ENCODE measurements around the gene RFX2. TPM values are rescaled to one million over a fixed set of nuclear protein-coding genes. Genes with fewer than 3 reads are reported as not detected.

The RFX2 gene
- total RNA-seq, 1 experiment from 2014 or later, result 13.4 TPM

DNA sequence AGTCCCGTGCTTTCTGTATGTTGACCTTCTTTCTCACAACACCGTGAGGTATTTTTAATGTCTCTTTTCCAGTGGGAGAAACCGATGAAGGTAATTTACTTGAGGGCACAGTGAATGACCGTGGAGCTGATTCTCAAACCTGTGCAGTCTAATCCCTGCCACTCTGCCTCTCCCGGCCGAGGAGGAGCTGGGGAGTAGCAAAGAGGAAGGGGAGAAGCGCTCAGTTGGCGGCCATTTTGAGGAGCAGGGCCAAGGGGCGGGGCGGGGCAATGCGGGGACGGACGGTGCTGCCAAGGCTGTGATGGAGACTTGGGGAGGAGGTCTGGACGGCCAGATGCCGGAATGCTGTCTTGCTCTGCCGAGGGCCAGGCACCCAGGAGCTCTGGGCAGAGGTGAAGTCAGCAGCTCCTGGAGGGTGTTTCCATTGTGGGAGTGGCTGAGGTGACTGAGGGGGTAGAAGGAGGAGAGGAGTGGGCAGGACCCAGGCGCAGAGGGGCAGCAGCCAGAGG is 120.0 kb downstream of the RFX2 start:
- DNase-seq (ENCODE audit: low read depth), result no peak

DNA sequence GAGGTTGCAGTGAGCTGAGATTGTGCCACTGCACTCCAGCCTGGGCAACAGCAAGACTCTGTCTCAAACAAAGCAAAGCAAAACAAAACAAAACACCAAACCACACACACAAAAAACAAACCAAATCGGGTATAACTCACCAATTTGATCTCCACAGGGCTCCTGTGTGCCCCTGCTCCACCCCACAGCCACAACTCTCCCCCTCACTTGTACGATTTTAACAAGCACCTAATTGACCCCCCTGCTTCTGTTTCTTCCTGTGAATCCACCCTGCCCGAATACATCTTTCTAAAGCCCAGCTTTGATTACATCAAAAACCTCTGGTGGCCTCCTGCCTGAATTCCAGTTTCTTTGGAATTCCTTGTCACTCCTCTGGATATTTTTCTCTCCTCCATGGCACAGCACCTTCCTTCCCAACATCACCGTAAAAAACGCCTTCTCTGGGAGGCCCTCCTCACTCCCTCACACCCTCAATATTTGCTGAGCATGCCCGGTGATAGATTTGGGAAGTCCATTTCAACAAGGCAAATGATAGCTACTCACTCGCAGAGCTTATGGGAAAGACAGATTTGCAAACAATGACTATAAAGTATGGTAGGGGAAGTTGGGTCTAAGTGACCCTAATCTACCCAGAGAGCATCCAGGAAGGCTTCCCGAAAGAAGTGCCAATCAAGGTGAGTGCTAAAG is 120.8 kb downstream of the RFX2 start:
- no peak for DNase-seq (ENCODE audit: low read depth)

DNA sequence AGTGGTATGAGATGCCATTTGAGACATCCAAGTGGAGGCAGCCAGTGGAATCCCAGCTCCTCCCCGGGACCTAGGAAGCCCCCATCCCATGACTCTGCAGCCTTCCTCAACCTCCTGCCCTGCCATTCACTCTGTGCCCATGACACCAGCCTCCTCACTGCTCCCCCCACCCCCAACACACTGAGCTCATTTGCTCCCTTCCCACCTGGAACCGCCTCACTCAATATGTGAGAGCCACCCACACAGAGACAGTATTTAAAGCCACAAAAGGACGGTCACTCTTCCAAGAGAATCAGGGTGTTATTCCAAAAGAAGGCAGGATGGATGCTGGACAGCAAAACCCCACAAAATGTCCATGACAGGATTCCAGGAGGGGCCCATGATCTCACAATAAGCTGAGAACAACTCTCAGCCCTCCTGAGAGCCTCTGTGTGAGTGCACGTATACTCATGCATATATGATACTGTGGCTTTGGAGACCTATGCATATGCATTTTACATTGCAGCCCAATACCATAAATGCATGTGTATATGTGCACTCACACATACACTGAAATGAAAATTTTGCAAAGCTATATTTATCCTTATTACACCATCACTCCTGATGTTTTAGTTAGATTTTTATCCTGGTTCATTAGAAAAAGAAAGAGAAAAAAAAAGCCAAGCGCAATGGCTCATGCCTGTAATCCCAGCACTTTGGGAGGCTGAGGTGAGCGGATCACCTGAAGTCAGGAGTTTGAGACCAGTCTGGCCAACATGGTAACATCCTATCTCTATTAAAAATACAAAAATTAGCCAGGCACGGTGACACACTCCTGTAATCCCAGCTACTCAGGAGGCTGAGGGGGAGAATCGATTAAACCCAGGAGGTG is 121.5 kb downstream of the RFX2 start:
- DNase-seq (ENCODE audit: low read depth), result no peak

GRCh38 chr19:5987077-5987818 is 123.1 kb downstream of the RFX2 start:
- peak; percentile 81 for DNase-seq (ENCODE audit: low read depth)

DNA sequence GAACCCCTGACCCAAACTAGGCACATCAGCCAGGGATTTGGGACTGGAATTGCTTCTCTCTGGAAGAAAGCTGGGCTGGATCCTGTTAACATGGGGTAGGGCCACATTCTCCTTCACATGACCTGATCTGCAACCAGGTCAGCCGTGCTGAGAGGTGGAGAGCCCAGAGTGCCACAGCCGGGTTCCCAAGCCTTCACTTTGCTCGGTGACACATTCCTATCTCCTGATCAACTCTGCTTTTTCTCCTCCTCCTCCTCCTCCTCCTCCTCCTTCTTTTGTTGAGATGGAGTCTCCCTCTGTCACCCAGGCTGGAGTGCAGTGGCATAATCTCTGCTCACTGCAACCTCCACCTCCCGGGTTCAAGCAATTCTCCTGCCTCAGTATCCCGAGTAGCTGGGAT is 124.5 kb downstream of the RFX2 start:
- DNase-seq (ENCODE audit: low read depth), result peak; percentile 28

DNA sequence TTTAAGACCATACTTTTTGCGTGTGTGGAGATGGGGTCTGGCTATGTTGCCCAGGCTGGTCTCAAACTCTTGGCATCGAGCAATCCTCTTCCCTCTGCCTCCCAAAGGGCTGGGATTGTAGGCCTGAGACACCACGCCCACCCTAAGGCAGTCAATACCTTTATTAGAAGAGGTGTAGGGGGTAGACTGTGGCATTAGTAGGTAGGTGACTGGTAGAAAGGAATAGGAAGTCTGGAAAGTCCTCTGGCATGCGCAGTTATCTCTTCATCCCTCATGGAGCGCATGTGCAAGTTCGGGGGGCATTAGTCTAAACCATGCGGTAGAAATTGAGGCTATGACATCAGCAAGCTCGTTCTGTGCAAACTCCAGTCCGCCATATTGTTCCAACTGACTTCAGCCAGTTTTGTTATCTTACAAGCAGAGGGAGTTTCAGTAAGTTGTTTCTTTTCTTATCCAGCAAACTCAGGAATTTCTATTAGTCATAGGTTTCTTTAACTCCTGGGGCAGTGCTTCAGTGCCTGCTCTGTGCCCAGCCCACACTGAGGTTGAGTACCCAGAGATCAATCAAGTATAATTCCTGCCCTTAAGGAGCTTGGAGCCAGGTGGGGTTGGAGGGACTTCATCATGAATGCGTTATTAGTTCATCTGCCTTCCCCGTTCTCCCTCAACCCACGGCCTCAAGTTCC is 125.1 kb downstream of the RFX2 start:
- DNase-seq (ENCODE audit: low read depth), result peak; percentile 86

DNA sequence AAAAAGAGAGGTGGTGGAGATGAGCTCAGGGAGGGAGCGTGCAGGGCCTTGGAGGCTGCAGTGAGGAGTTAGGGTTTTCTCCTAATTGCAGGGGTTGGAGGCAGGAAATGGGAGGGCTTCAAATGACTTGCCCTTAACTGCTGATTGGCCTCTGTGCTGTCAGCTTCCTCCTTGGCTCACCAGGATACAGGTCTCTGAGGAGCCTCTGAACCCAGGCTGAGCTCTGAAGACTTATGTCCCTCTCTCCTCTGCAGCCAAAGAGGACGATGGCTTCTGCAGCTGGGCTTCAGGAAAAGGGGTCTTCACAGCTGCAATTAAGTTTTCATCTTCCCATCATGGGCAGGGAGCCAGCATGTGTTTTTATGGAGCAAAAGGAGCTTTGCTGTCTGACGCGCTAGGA is 125.7 kb downstream of the RFX2 start:
- DNase-seq (ENCODE audit: low read depth), result peak; percentile 25

DNA sequence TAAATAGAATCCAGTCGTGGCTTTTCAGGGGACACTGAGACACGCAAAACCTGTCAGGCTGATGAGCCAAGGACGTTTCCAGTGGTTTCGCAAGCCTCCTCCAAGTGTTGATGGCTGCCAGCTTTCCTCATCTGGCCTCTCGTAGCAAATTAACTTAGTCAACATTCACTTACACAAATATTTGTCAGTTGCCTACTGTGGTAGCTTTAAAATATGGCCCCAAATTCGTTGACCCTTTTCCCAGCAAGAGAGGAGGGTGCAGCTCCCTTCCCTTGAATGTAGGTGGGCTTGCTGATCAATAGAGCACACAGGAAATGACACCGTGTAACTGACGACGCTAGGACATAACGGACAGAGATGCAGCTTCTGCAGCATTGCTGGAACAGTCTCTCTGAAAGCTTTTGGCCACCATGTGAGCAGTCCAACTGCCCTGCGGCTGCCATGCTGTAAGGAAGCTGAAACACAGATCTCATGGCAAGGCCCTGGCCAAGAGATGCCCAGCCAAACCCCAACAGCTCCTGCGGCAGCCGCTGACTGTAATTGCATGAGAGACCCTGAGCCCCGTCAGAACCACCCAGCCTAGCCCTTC is 126.8 kb downstream of the RFX2 start:
- no peak for DNase-seq (ENCODE audit: low read depth)

GRCh38 chr19:5978606-5979552 is 131.4 kb downstream of the RFX2 start:
- DNase-seq (ENCODE audit: low read depth), result no peak

- DNase-seq (ENCODE audit: low read depth), result peak; percentile 98
Observed at GRCh38 chr19:5977785-5978605, 132.3 kb downstream of the RFX2 start, which contains the start of gene RANBP3. Gene RANBP3, minus strand, starts transcription at chr19:5978140. Its CDS starts 58 bp downstream, at chr19:5978082.

DNA sequence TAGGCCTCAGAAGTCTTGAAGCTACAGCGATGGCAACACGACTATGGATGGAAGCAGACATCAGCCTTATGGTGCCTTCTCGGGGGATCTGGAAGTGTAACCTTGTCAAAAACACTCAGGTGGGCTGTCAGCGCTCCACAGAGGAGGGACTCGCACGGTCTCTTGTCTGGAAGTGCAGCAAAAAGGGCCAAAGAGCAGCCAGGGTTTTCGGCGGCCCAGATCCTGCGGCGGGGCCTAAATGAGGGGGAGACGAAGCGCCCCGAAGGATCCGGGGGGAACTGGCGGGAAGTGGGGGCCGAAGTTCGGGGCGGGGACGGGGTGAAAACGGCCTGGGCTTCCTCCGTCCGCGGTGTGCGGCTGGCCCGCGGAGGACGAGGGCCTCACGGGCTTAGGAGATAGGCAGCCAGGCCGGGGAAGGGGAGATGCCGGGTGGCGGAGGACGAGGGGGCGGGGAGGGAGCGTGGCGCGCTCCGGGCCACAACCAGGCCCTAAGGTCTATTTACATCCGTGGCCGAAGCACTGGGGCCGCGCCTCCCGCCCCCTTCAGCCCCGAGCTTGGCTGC is 133.0 kb downstream of the RFX2 start:
- DNase-seq (ENCODE audit: low read depth), result no peak

- no peak for DNase-seq (ENCODE audit: low read depth)
Observed at GRCh38 chr19:5976768-5977167, 133.5 kb downstream of the RFX2 start.

- DNase-seq (ENCODE audit: low read depth), result no peak
Observed at GRCh38 chr19:5975388-5975728, 134.9 kb downstream of the RFX2 start.

DNA sequence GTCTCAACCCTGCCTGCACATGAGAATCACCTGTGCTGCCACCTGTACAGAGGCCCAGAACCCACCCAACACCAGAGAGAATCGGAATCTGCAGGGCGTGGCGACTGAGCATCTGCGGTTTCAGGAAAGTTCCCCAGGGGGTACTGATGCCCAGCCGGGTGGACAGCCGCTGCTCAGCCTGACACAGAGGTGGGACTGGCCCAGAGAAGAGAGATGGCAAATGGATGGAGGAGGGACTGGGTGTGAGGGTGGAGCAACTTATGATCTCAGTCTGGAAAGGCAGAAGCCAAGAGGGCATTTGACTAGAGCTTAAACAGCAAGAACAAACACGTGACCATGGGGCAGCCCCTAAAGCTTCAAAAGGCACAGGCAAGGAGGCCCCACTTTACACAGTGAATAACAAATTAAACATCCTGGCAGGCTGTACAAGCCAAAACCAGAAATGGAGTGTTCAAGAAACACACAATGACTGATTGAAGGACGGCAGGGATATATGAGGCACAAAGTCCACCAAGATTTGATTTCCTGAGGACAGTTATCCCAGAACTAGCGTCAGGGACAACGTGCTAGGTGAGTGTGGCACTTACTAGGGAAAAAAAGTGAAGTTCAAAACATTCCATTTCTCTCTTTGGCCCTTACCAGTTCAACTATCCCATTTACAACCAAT is 135.4 kb downstream of the RFX2 start:
- no peak for DNase-seq (ENCODE audit: low read depth)

DNA sequence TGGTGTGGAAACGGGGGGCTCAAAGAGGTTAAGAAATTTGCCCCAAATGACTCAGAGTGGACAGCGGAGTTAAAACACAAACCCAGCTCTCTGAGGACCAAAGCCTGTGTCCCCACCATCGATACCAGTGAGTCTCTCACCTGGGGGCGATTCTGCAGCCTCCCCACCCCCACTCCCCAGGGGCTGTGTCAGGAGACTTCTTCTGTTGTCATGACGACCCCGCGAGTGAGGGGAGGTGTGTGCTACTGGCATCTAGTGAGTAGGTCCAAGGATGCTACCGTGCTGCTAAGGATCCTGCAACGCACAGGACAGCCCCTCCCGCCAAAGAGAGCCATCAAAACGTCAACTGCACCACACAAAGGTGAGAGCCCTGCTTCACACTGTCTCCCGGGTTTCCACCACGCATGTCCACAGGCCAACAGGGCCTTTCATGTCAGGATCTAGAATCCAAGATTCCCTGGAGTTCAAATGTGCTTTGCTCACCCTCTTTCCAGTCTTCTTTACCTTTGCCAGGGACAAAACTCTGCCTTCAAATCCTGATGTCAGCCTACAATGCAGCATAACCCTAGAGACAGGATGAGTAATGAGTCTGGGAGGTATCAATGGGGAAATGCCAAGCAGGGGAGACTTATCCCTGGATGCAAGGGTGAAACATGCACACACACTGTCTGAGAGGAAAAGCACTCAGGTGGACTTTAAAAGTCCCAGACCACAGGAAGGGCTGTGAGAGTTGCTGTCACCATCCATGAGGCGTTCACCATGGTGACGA is 136.2 kb downstream of the RFX2 start:
- DNase-seq (ENCODE audit: low read depth), result peak; percentile 13

GRCh38 chr19:5973376-5973775 is 136.9 kb downstream of the RFX2 start:
- no peak for DNase-seq (ENCODE audit: low read depth)

DNA sequence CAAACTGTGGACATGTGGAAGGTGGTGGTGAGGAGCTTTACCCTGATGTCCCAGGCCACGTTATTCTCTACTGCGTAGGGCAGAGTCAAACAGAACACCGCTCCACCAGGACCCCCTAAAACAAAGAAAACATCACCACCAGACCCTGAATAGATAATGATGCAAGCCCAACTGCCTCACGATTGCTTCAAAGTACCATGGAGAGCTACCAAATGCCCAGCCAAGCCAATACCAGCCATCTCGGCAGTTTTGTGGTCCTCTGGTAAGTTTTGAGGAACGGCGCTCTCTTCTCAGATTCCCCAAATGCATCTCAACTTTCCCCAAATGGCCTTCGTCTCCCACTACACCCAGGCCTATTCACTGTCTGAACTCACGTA is 138.0 kb downstream of the RFX2 start:
- DNase-seq (ENCODE audit: low read depth), result no peak
